C4-2B (cell line): Measurements from ENCODE around the gene CD163L1.

Experiments used
- H3K27ac ChIP-seq: fragments of 450-650 bp; 2 replicates; pipeline ENCODE4 v1.5.1; 2017
- ZFX ChIP-seq: fragments of 450-650 bp; IDR thresholded peaks from 2 replicates; pipeline ENCODE4 v1.6.1; 2017
- TF ChIP-seq, protein P1 (sequence below): fragments of 450-650 bp; conservative IDR thresholded peaks from 2 replicates; pipeline ENCODE4 v1.5.1; 2017; ENCODE audit warnings: mild to moderate bottlenecking

Gene CD163L1

DNA sequence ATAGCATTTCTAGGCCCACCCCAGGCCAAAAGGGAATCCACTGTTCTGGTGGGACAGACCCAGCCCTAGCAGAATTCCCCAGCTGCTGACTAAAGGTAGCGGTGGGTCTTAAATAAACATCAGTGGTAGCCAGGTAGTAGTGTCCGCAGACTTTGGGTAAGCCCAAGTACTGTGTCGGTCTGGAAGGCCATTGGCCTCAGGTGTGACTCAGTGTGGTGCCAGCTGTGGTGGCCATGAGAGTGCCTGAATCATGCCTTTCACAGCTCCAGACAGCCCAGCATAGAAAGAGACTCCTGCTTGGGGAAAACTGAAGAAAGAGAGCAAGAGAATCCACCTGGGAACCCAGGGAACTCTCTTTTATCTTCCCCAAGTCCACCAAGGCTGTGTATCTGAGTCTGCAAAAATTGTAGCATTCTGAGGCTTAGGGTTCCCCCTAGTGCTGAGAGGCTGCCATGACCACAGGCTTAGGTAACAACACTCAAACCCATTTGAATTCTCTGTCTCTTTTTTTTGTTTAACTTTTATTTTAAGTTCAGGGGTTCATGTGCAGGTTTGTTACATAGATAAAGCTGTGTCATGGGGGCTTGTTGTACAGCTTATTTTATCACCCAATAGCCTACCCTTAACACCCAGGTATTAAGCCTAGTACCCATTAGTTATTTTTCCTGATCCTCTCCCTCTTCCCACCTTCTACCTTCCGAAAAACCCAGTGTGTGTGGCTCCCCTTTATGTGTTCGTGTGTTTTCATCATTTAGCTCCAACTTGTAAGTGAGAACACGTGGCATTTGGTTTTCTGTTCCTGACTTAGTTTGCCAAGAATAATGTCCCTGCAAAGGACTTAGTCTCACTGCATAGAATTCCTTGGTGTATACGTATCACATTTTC lies 16.7 kb upstream of the CD163L1 start:
- TF ChIP-seq, protein P1, sequence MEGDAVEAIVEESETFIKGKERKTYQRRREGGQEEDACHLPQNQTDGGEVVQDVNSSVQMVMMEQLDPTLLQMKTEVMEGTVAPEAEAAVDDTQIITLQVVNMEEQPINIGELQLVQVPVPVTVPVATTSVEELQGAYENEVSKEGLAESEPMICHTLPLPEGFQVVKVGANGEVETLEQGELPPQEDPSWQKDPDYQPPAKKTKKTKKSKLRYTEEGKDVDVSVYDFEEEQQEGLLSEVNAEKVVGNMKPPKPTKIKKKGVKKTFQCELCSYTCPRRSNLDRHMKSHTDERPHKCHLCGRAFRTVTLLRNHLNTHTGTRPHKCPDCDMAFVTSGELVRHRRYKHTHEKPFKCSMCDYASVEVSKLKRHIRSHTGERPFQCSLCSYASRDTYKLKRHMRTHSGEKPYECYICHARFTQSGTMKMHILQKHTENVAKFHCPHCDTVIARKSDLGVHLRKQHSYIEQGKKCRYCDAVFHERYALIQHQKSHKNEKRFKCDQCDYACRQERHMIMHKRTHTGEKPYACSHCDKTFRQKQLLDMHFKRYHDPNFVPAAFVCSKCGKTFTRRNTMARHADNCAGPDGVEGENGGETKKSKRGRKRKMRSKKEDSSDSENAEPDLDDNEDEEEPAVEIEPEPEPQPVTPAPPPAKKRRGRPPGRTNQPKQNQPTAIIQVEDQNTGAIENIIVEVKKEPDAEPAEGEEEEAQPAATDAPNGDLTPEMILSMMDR: peak; percentile 92
- TF ChIP-seq ZFX: no peak
- peak overlapping the region; percentile 61 for H3K27ac ChIP-seq

- TF ChIP-seq ZFX: no peak
- TF ChIP-seq, protein P1: no peak
- peak overlapping the region; percentile 61 for H3K27ac ChIP-seq
These were observed 16.0 kb upstream of the CD163L1 start for GRCh38 chr12:7459973-7460372.

- TF ChIP-seq, protein P1: no peak
- TF ChIP-seq ZFX: no peak
These were observed 7.8 kb upstream of the CD163L1 start for GRCh38 chr12:7451756-7452155.

DNA sequence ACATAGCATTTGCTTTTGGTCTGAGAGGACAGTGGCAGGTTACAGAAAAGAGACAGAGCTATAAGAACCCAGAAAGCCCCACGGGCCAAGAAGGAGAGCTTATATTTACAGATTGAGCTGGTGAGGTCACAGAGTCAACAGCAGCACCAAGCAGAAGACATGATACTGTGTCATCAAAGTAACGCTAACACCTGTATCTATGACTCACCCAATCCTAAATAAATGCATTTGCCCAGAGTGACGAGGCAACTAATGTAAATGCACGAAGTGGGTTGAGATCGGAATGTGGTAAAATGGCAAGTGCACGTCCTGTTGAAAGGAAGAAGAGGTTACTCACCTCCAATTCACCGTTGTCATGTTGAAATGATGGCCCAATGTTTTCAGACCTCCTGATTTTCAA lies 6.7 kb upstream of the CD163L1 start:
- TF ChIP-seq, protein P1: no peak
- no peak overlapping the region for H3K27ac ChIP-seq

More at GRCh38 chr12:7451756-7452155, 7.8 kb upstream of the CD163L1 start:
- H3K27ac ChIP-seq: no peak overlapping the region

GRCh38 chr12:7448099-7448498 lies 4.1 kb upstream of the CD163L1 start:
- H3K27ac ChIP-seq: no peak overlapping the region

DNA sequence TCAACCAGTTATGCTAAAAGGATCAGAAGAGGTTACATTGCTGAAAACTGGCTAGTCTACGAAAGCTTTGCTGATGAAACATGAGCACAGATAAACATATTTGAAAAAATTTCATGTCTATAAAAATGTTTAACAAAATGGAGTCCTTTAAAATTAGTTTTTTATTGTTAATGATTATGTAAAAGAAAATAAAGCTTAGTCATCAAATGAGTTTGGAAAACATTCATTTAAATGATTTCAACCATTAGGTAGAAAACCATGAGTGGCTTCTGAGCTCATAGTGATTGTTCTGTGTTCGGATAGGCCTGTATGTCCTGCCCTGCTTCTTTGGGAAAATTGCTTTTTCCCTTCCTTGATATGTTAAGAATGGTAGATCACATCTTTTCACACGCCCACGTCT lies 584 bp upstream of the CD163L1 start:
- H3K27ac ChIP-seq: no peak overlapping the region
- TF ChIP-seq, protein P1: no peak
- no peak for TF ChIP-seq ZFX

More at GRCh38 chr12:7448099-7448498, 4.1 kb upstream of the CD163L1 start:
- no peak for TF ChIP-seq ZFX
- TF ChIP-seq, protein P1: no peak

GRCh38 chr12:7441216-7441615 lies 2.7 kb downstream of the CD163L1 start:
- TF ChIP-seq, protein P1: no peak
- no peak for TF ChIP-seq ZFX
- no peak overlapping the region for H3K27ac ChIP-seq
